Hepatocyte (in vitro differentiated cells): Measurements from ENCODE around the gene GRAP2.

Experiments
- CTCF ChIP-seq: fragments of 200-600 bp; sonication (generic); IDR thresholded peaks from 2 replicates; pipeline ENCODE4 v1.5.1; 2016; ENCODE audit warnings: antibody characterized with exemption, mild to moderate bottlenecking; ENCODE audit not compliant: poor library complexity
- EZH2 ChIP-seq: fragments of 200-600 bp; sonication (generic); IDR thresholded peaks from 2 replicates; pipeline ENCODE4 v1.6.1; 2016; ENCODE audit warnings: antibody characterized with exemption, mild to moderate bottlenecking, borderline replicate concordance
- EZH2phosphoT487 ChIP-seq: fragments of 200-600 bp; sonication (generic); IDR thresholded peaks from one replicate; pipeline ENCODE4 v1.6.1; 2018; ENCODE audit warnings: antibody characterized with exemption, mild to moderate bottlenecking, low read depth, moderate library complexity; ENCODE audit not compliant: unreplicated experiment, severe bottlenecking

GRCh38 chr22:39947220-39948216 is 46.6 kb downstream of the GRAP2 start:
- TF ChIP-seq CTCF (no peak), EZH2 (no peak), EZH2phosphoT487 (no peak)
